DOHH2 (cell line): Measurements from ENCODE around the gene DENR.

ENCODE experiments used
- CTCF ChIP-seq: fragments of 200-600 bp; sonication (generic); IDR thresholded peaks from one replicate; pipeline ENCODE4 v1.5.1; 2014; ENCODE audit warnings: antibody characterized with exemption, mild to moderate bottlenecking, low read depth, low read length; ENCODE audit not compliant: poor library complexity, severe bottlenecking
- EZH2phosphoT487 ChIP-seq: fragments of 200-600 bp; sonication (generic); IDR thresholded peaks from 2 replicates; pipeline ENCODE4 v1.6.1; 2017; ENCODE audit warnings: borderline replicate concordance, mild to moderate bottlenecking, antibody characterized with exemption, low read length, moderate library complexity, mixed read lengths

DNA sequence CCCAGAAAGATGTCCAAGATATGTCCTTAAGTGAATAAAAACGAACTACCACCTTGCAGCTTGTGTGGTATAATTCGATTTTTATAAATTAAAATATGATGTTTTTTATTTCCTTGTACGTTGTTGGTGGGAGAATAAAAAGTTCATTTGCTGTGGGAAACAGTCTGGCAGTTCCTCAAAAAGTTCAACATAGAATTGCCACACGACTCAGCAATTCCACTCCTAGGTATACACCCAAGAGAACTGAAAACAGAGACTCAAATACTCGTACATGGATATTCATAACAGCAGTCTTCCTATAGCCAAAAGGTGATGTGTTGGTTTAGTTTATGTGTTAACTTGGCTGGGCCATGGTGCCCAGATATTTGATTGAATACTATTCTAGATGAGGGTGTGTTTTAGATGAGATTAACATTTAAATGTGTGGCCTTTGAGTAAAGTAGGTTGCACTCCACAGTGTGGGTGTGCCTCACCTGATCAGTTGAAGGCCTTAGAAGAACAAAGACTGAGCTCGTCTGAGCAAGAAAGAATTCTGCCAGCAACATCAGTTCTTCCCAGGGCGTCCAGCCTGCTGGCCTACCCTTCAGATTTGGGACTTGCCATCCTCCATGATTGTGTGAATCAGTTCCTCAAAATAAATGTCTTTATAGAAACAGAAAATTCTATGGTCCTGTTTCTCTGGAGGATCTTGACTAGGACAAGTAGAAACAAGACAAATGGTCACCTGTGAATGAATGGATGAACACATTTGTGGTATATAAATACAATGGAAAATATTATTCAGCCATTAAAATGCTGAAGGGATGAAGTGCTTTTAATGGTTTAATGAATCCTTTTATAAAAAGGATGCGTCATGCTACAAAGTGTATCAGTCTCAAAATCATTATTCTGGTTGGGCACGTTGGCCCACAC lies 5.1 kb upstream of the DENR start:
- TF ChIP-seq CTCF = no peak
- TF ChIP-seq EZH2phosphoT487 = no peak
